Fibroblast of mammary gland (primary cell): Measurements from ENCODE around the gene SUGCT.

Experiments used
- DNase-seq: peaks from one replicate; pipeline ENCODE4 v3.0.0-alpha.2; 2010; ENCODE audit warnings: low read depth
- H3K4me3 ChIP-seq: 2 replicates; pipeline ENCODE4 v1.5.1; 2011; ENCODE audit warnings: low read depth, mild to moderate bottlenecking, low read length, moderate library complexity; ENCODE audit not compliant: control insufficient read depth
- TF ChIP-seq, protein P1 (sequence below): conservative IDR thresholded peaks from 2 replicates; pipeline ENCODE4 v1.5.1; 2011; ENCODE audit warnings: low read depth, low read length, inconsistent platforms; ENCODE audit not compliant: control insufficient read depth, insufficient read depth

SUGCT gene

DNA sequence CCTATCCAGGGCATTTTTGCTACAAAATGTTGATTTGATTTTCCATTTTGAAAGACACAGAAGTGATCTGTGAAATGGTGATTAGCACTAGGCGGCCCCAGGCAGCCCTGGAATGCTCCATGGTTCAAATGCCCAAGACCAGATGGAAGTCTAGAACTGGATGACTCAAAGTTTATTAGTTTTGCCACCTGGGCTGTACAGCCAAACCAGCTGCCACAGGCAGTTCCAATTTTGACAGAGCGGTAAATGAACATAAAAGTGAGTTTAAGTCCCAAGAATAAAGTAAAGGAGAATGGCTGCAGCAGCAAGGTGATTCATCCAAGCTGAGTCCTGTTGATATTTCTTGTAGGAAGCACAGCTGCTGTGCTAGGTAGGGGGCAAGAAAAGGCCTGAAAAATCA, 180.5 kb downstream of the SUGCT start:
- H3K4me3 ChIP-seq: no peak overlapping the region
- TF ChIP-seq, protein P1, sequence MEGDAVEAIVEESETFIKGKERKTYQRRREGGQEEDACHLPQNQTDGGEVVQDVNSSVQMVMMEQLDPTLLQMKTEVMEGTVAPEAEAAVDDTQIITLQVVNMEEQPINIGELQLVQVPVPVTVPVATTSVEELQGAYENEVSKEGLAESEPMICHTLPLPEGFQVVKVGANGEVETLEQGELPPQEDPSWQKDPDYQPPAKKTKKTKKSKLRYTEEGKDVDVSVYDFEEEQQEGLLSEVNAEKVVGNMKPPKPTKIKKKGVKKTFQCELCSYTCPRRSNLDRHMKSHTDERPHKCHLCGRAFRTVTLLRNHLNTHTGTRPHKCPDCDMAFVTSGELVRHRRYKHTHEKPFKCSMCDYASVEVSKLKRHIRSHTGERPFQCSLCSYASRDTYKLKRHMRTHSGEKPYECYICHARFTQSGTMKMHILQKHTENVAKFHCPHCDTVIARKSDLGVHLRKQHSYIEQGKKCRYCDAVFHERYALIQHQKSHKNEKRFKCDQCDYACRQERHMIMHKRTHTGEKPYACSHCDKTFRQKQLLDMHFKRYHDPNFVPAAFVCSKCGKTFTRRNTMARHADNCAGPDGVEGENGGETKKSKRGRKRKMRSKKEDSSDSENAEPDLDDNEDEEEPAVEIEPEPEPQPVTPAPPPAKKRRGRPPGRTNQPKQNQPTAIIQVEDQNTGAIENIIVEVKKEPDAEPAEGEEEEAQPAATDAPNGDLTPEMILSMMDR: no peak
- DNase-seq: no peak

DNA sequence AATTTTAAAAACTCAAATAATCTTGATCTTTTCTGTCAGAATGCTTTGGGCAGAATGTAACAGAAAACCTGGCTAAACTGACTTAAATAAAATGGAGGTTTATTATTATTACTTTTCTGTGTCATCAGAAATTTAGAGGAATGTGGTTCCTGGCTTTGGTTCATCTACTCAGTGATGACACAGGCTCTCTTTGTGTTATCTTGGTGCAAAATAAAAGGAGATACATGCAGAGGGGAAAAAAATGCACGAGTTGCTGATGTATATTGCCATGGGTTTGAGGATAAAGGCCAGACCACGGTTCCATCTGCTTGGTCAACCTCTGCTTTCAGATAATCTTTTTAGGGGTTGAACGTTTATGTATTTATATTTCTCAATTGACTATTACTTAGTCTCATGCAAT, 181.4 kb downstream of the SUGCT start:
- TF ChIP-seq, protein P1: no peak
- H3K4me3 ChIP-seq: no peak overlapping the region
- no peak for DNase-seq

DNA sequence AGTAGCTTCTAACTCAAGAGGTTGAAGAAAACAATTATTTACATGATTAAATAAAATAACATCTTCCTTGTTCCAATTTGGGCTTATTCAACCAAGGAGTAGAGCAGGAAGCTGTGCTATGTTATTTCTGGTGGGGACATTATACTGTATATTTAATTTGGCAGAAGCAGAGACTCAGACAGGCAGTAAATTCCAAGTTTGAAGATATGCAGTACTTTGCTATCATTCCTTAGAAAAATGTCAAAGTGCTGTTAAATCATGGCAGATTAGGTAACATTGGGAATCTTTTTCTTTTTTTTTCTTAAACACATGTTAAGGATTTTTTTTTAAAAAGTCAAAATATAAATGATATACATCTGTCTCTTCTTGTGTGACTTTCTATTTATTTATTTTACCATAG, 190.1 kb downstream of the SUGCT start:
- TF ChIP-seq, protein P1: no peak
- H3K4me3 ChIP-seq: no peak overlapping the region
- no peak for DNase-seq

DNA sequence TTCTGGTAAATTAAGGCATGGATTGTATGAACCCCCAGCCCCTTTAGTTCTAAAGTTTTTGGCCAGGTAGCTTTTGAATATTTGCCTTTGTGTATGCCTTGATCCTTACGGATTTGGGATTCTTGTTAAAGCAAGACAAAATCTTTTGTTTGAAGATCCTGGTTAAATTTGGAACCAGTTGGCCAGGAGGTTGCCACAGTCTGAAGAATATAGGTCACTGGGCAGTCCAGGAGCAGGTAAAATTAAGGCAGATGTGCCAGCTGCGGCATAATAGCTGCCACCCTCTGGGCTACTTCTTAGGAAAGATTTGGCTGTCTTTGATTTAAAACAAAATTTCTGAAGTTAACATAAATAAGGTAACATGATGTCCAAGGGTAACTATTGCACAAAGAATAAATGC, 192.3 kb downstream of the SUGCT start:
- H3K4me3 ChIP-seq: no peak overlapping the region
- TF ChIP-seq, protein P1: no peak
- DNase-seq: no peak

DNA sequence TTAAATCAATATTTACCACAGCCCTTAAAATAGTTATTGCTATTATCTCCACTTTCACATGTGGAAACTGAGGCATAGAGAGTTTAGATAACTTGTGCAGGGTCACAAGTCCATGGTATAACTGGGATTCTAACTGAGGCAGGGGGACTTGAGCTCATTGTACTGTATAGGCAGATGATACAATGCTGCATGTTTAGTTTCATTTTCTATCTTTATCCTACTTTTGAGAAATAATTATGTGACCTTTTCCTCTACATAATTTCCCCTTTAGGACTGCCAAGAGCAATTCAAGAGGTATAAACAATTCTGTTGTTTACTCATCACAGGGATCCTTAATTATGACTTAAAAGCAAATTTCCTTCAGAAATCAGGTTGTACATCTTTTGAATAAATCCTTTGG, 193.1 kb downstream of the SUGCT start:
- no peak overlapping the region for H3K4me3 ChIP-seq
- DNase-seq: no peak
- TF ChIP-seq, protein P1: no peak

DNA sequence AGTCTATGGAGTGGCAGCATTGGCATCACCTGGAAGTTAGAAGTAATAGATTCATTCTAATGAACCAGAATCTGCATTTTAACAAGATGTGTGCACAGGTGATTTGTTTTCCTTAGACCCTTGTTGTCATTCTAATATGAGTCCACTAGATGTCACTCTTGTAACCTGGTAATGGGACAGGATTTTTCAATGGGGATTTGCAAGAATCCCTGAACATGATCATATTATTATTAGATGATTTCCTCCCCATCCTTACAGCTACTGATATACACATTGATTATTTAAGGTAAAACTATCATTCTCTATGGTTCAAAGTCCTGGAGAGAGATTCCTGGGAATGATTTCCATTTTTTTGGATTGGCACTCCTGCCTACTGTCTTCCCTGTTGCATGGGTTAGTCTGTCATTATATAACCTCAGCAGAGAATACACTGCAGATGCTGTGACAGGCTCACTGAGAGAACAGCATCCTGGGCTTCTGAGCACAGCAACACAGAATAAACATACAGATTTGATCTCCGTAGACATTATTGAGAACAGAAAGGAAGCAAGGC, 194.9 kb downstream of the SUGCT start:
- peak; percentile 73 for DNase-seq
- TF ChIP-seq, protein P1: peak; percentile 74
- no peak overlapping the region for H3K4me3 ChIP-seq

DNA sequence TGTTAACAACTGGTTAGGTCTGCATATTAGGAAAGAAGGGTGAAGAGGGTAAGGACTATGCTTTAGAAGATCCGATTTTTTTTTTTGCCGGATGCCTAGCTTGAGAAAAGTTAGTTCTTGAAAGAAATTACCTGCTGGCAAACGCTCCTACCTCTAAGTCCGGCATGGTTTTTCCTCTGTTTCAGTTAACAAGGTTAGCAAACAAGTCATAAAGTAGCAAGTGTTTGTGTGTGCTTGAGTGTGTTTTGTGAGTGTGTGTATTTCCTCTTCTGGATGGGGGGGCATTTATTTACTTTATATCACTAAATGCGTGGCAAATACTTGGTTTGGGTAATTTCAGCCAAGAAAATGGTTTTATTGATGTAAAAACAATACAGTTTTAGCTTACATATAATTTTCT, 195.6 kb downstream of the SUGCT start:
- TF ChIP-seq, protein P1: no peak
- H3K4me3 ChIP-seq: no peak overlapping the region
- no peak for DNase-seq
